ENCODE measurements around the gene ZNF716. TPM values are rescaled to one million over a fixed set of nuclear protein-coding genes. Genes with fewer than 3 reads are reported as not detected.
"Not testable (repeated sequence)": the region's sequence is repeated elsewhere in the genome, so short reads cannot be mapped to it uniquely, and the experiment has no call there.

Gene ZNF716
- total RNA-seq, 2 donors from 2014 or later, result not detected

DNA sequence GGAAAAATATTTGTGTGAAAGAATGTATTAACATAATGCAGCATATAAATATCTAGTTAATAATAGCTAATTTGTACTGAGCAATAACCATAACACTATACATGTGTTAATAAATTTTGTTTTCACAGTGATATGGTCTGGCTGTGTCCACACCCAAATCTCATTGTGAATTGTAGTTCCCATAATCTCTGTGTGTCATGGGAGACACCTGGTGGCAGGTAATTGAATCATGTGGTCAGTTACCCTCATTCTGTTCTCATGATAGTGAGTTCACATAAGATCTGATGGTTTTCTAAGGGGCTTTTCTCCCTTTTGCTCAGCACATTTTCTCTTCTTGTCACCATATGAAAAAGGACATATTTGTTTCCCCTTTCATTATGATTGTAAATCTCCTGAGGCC is 30.3 kb downstream of the ZNF716 start:
- not testable (repeated sequence) for H3K9me3 Mint-ChIP-seq; H3K4me1 Mint-ChIP-seq; H3K36me3 Mint-ChIP-seq (ENCODE audit: low read depth); H3K27me3 Mint-ChIP-seq; H3K27ac Mint-ChIP-seq; ATAC-seq (replicated peaks); H3K4me3 Mint-ChIP-seq

DNA sequence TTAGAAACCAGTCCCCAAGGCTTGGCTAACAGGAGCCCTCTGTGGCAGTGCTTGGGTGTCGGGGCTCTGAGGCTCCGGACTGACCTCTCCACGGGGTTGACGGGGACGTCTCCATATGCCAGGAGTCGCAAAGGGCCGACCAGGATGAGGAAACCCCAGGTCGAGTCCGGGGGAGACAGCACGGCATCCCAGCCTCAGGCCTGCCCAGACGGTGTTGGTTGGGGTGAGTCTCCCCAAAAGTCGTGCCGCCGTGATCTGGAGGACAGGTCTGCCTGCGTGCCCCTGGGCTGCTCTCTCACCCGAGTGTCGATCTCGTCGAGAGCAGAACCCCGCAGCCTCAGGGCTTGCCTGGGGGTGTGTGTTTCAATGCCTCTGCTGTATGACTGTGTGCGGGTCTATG is 35.0 kb downstream of the ZNF716 start:
- ATAC-seq (replicated peaks); H3K27me3 Mint-ChIP-seq; H3K27ac Mint-ChIP-seq; H3K4me3 Mint-ChIP-seq; H3K4me1 Mint-ChIP-seq; H3K9me3 Mint-ChIP-seq; H3K36me3 Mint-ChIP-seq (ENCODE audit: low read depth): not testable (repeated sequence)

DNA sequence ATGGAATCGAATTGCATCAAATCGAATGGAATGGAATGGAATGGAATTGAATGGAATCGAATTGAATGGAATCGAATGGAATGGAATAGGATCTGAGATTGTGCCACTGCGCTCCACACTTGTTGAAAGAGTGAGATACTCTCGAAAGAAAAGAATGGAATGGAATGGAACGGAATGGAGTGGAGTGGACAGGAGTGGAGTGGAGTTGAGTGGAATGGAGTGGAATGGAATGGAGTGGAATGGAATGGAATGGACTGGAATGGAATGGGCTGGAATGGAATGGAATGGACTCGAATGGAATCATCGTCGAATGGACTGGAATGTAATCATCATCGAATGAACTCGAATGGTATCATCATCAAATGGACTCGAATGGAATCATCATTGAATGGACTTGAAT is 38.0 kb downstream of the ZNF716 start:
- no peaks in the 10 kb centered on the region for H3K4me1 Mint-ChIP-seq
- peaks cover 4% of the 10 kb centered on the region for H3K9me3 Mint-ChIP-seq
- ATAC-seq (replicated peaks), result no peak
- no peaks in the 10 kb centered on the region for H3K36me3 Mint-ChIP-seq (ENCODE audit: low read depth)
- no peaks in the 10 kb centered on the region for H3K27me3 Mint-ChIP-seq
- H3K4me3 Mint-ChIP-seq, result no peak overlapping the region
- no peak overlapping the region for H3K27ac Mint-ChIP-seq

DNA sequence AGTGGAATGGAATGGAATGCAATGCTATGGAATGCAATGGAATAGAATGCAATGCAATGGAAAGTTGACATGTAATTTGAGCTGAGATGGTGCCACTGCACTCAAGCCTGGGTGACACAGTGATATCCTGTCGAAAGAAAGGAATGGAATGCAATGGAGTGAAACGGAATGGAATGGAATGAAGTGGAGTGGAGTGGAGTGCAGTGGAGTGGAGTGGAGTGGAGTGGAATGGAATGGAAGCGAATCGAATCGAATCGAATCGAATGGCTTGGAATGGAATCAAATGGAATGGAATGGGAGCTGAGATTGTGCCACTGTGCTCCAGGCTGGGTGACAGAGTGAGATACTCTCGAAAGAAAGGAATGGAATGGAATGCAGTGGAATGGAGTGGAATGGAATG is 45.1 kb downstream of the ZNF716 start:
- not testable (repeated sequence) for H3K4me1 Mint-ChIP-seq; H3K36me3 Mint-ChIP-seq (ENCODE audit: low read depth); H3K27ac Mint-ChIP-seq; ATAC-seq (replicated peaks); H3K27me3 Mint-ChIP-seq; H3K4me3 Mint-ChIP-seq; H3K9me3 Mint-ChIP-seq

DNA sequence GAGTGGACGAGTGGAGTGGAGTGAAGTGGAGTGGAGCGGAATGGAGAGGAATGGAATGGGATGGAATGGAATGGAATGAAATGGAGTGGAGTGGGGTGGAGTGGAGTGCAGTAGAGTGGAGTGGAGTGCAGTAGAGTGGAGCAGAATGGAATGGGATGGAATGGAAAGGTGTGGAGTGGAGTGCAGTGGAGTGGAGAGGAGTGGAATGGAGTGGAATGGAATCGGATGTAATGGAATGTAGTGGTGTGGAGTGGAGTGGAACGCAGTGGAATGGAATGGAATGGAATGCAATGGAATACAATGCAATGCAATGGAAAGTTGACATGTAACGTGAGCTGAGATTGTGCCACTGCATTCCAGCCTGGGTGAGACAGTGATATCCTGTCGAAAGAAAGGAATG is 46.4 kb downstream of the ZNF716 start:
- H3K9me3 Mint-ChIP-seq, result peaks cover 8% of the 10 kb centered on the region
- no peaks in the 10 kb centered on the region for H3K4me1 Mint-ChIP-seq
- H3K36me3 Mint-ChIP-seq (ENCODE audit: low read depth), result no peaks in the 10 kb centered on the region
- H3K4me3 Mint-ChIP-seq, result no peak overlapping the region
- no peak for ATAC-seq (replicated peaks)
- no peaks in the 10 kb centered on the region for H3K27me3 Mint-ChIP-seq
- no peak overlapping the region for H3K27ac Mint-ChIP-seq

DNA sequence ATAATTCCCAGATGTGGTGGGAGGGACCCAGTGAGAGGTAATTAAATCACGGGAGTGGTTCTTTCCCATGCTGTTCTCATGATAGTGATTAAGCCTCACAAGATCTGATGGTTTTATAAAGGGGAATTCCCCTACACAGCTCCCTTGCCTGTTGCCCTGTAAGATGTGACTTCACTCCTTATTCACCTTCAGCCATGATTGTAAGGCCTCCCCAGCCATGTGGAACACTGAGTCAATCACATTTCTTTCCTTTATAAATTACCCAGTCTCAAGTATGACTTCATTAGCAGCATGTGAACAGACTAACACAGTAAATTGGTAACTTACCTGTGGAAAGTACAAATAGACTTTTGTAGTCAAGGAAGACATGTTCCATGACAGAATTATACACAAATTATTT is 55.2 kb downstream of the ZNF716 start:
- ATAC-seq (replicated peaks), result no peak
- no peaks in the 10 kb centered on the region for H3K27me3 Mint-ChIP-seq
- H3K9me3 Mint-ChIP-seq, result peaks cover 31% of the 10 kb centered on the region
- no peaks in the 10 kb centered on the region for H3K36me3 Mint-ChIP-seq (ENCODE audit: low read depth)
- no peak overlapping the region for H3K4me3 Mint-ChIP-seq
- H3K27ac Mint-ChIP-seq, result no peak overlapping the region
- no peaks in the 10 kb centered on the region for H3K4me1 Mint-ChIP-seq
